ENCODE data around the gene GLIS1. TPM values are rescaled to one million over a fixed set of nuclear protein-coding genes. Genes with fewer than 3 reads are reported as not detected.

Gene GLIS1
- total RNA-seq, 2 donors from 2014 or later: 0.20 to 0.22 TPM

- H3K4me1 ChIP-seq: no peaks in the 10 kb centered on the region
- H3K9me3 ChIP-seq: peaks cover 0 to 20% of the 10 kb centered on the region in 2 donors
- H3K27ac ChIP-seq: no peak overlapping the region
- H3K36me3 ChIP-seq: no peaks in the 10 kb centered on the region
- TF ChIP-seq CTCF (IDR thresholded peaks at IDR 0.05): no peak
- no peak for DNase-seq (ENCODE audit: low spot score)
- H3K27me3 ChIP-seq: no peaks in the 10 kb centered on the region
- no peak overlapping the region for H3K4me3 ChIP-seq
These were observed 123.9 kb downstream of the GLIS1 start for GRCh38 chr1:53615101-53615500.

GRCh38 chr1:53614231-53615021, 124.5 kb downstream of the GLIS1 start:
- H3K27ac ChIP-seq: no peak overlapping the region
- H3K9me3 ChIP-seq: peaks cover 0 to 26% of the 10 kb centered on the region in 2 donors
- no peaks in the 10 kb centered on the region for H3K4me1 ChIP-seq
- no peak overlapping the region for H3K4me3 ChIP-seq
- TF ChIP-seq CTCF (IDR thresholded peaks at IDR 0.05): no peak
- no peak for DNase-seq (ENCODE audit: low spot score)
- H3K36me3 ChIP-seq: no peaks in the 10 kb centered on the region
- no peaks in the 10 kb centered on the region for H3K27me3 ChIP-seq

- H3K4me3 ChIP-seq: no peak overlapping the region
- no peak overlapping the region for H3K27ac ChIP-seq
- TF ChIP-seq CTCF (IDR thresholded peaks at IDR 0.05): no peak
- no peak for DNase-seq (ENCODE audit: low spot score)
- peaks cover 0 to 28% of the 10 kb centered on the region in 2 donors for H3K9me3 ChIP-seq
- no peaks in the 10 kb centered on the region for H3K36me3 ChIP-seq
- H3K27me3 ChIP-seq: no peaks in the 10 kb centered on the region
- no peaks in the 10 kb centered on the region for H3K4me1 ChIP-seq
These were observed 130.3 kb downstream of the GLIS1 start for GRCh38 chr1:53608676-53609075.

- H3K27ac ChIP-seq: no peak overlapping the region
- no peaks in the 10 kb centered on the region for H3K36me3 ChIP-seq
- peaks cover 0 to 28% of the 10 kb centered on the region in 2 donors for H3K9me3 ChIP-seq
- no peaks in the 10 kb centered on the region for H3K4me1 ChIP-seq
- H3K27me3 ChIP-seq: no peaks in the 10 kb centered on the region
- no peak overlapping the region for H3K4me3 ChIP-seq
- no peak for DNase-seq (ENCODE audit: low spot score)
- TF ChIP-seq CTCF (IDR thresholded peaks at IDR 0.05): no peak
These were observed 130.9 kb downstream of the GLIS1 start for GRCh38 chr1:53608071-53608470.

- Histone ChIP-seq H3K9me3 (peaks cover 0 to 24% of the 10 kb centered on the region in 2 donors), H3K4me3 (no peak overlapping the region), H3K27me3 (no peaks in the 10 kb centered on the region), H3K4me1 (no peaks in the 10 kb centered on the region), H3K27ac (no peak overlapping the region), H3K36me3 (no peaks in the 10 kb centered on the region)
- no peak for TF ChIP-seq CTCF (IDR thresholded peaks at IDR 0.05)
- DNase-seq (ENCODE audit: low spot score): no peak
These were observed 132.3 kb downstream of the GLIS1 start for GRCh38 chr1:53606651-53607051.

- no peak for TF ChIP-seq CTCF (IDR thresholded peaks at IDR 0.05)
- peaks cover 0 to 19% of the 10 kb centered on the region in 2 donors for H3K9me3 ChIP-seq
These were observed 132.8 kb downstream of the GLIS1 start for GRCh38 chr1:53606197-53606596.

More at GRCh38 chr1:53606197-53606596, 132.8 kb downstream of the GLIS1 start:
- Histone ChIP-seq H3K27ac (no peak overlapping the region), H3K4me3 (no peak overlapping the region), H3K4me1 (no peaks in the 10 kb centered on the region), H3K27me3 (no peaks in the 10 kb centered on the region), H3K36me3 (no peaks in the 10 kb centered on the region)
- DNase-seq (ENCODE audit: low spot score): no peak
